ENCODE measurements around the gene CEP44. TPM values are rescaled to one million over a fixed set of nuclear protein-coding genes. Genes with fewer than 3 reads are reported as not detected.

Gene CEP44
- total RNA-seq, 1 experiment from 2014 or later = 11.5 TPM

- no TSS peak for BruUV-seq (replicated peaks)
- H3K4me1 ChIP-seq (ENCODE audit: control insufficient read depth in 1 of 2, insufficient read depth in 2 of 2, low read length in 2 of 2) = no peaks in the 10 kb centered on the region
- H3K9ac ChIP-seq (ENCODE audit: low read length) = no peak overlapping the region
- H3K9me2 ChIP-seq (ENCODE audit: insufficient read depth) = no peaks in the 10 kb centered on the region
- H3K27ac ChIP-seq (ENCODE audit: low read depth, low read length) = no peak overlapping the region
- POLR2A ChIA-PET = no interaction called here
- CTCF ChIA-PET = no interaction called here
- RAD21 ChIA-PET (ENCODE audit: low non-redundant PET in 1 of 2, low total read pairs in 2 of 2, uncharacterized antibody in 2 of 2, unreplicated experiment in 2 of 2) = no interaction called here
- H3K79me2 ChIP-seq (ENCODE audit: insufficient read depth, low read length) = no peaks in the 10 kb centered on the region
- no peaks in the 10 kb centered on the region for H3K36me3 ChIP-seq (ENCODE audit: control insufficient read depth in 1 of 2, insufficient read depth in 2 of 2, low read length in 2 of 2)
- TF ChIP-seq SP1 (IDR thresholded peaks at IDR 0.05; ENCODE audit: low read depth) (no peak), ZFX (IDR thresholded peaks at IDR 0.05) (no peak), POLR2AphosphoS5 (IDR thresholded peaks at IDR 0.05; ENCODE audit: low read depth, low read length) (no peak), ATF3 (IDR thresholded peaks at IDR 0.05) (no peak), CEBPB (IDR thresholded peaks at IDR 0.05; ENCODE audit: low read depth) (no peak), EGR1 (IDR thresholded peaks at IDR 0.05; ENCODE audit: low read depth) (no peak), CBX3 (IDR thresholded peaks at IDR 0.05; ENCODE audit: low read depth) (no peak), EZH2 (IDR thresholded peaks at IDR 0.05) (no peak), JUND (IDR thresholded peaks at IDR 0.05) (no peak), MAX (IDR thresholded peaks at IDR 0.05) (no peak), ZNF274 (IDR thresholded peaks at IDR 0.05; ENCODE audit: low read depth, low read length) (no peak), TCF7L2 (IDR thresholded peaks at IDR 0.05; ENCODE audit: borderline replicate concordance, extremely low read depth, insufficient read depth, insufficient read length) (no peak), RAD21 (IDR thresholded peaks at IDR 0.05; ENCODE audit: low read depth) (no peak), YY1 (IDR thresholded peaks at IDR 0.05; ENCODE audit: extremely low read depth, insufficient replicate concordance, low read depth, low read length) (no peak), ELF1 (IDR thresholded peaks at IDR 0.05; ENCODE audit: borderline replicate concordance, low read depth) (no peak), EZH2phosphoT487 (IDR thresholded peaks at IDR 0.05; ENCODE audit: borderline replicate concordance) (no peak)
- TF ChIP-seq, protein P1, sequence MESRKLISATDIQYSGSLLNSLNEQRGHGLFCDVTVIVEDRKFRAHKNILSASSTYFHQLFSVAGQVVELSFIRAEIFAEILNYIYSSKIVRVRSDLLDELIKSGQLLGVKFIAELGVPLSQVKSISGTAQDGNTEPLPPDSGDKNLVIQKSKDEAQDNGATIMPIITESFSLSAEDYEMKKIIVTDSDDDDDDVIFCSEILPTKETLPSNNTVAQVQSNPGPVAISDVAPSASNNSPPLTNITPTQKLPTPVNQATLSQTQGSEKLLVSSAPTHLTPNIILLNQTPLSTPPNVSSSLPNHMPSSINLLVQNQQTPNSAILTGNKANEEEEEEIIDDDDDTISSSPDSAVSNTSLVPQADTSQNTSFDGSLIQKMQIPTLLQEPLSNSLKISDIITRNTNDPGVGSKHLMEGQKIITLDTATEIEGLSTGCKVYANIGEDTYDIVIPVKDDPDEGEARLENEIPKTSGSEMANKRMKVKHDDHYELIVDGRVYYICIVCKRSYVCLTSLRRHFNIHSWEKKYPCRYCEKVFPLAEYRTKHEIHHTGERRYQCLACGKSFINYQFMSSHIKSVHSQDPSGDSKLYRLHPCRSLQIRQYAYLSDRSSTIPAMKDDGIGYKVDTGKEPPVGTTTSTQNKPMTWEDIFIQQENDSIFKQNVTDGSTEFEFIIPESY (IDR thresholded peaks at IDR 0.05; ENCODE audit: extremely low read depth, insufficient replicate concordance, low read length) = no peak
- TF ChIP-seq, protein P2, sequence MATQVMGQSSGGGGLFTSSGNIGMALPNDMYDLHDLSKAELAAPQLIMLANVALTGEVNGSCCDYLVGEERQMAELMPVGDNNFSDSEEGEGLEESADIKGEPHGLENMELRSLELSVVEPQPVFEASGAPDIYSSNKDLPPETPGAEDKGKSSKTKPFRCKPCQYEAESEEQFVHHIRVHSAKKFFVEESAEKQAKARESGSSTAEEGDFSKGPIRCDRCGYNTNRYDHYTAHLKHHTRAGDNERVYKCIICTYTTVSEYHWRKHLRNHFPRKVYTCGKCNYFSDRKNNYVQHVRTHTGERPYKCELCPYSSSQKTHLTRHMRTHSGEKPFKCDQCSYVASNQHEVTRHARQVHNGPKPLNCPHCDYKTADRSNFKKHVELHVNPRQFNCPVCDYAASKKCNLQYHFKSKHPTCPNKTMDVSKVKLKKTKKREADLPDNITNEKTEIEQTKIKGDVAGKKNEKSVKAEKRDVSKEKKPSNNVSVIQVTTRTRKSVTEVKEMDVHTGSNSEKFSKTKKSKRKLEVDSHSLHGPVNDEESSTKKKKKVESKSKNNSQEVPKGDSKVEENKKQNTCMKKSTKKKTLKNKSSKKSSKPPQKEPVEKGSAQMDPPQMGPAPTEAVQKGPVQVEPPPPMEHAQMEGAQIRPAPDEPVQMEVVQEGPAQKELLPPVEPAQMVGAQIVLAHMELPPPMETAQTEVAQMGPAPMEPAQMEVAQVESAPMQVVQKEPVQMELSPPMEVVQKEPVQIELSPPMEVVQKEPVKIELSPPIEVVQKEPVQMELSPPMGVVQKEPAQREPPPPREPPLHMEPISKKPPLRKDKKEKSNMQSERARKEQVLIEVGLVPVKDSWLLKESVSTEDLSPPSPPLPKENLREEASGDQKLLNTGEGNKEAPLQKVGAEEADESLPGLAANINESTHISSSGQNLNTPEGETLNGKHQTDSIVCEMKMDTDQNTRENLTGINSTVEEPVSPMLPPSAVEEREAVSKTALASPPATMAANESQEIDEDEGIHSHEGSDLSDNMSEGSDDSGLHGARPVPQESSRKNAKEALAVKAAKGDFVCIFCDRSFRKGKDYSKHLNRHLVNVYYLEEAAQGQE (IDR thresholded peaks at IDR 0.05; ENCODE audit: low read depth) = no peak
- DNase-seq (ENCODE audit: low read depth, low spot score) (no peak), ATAC-seq (no peak)
- no peaks in the 10 kb centered on the region for H3K27me3 ChIP-seq (ENCODE audit: insufficient read depth, low read length)
- H2AFZ ChIP-seq (ENCODE audit: low read depth, low read length, poor library complexity, severe bottlenecking) = no peak overlapping the region
- no peaks in the 10 kb centered on the region for H4K20me1 ChIP-seq (ENCODE audit: insufficient read depth)
- H3K4me2 ChIP-seq (ENCODE audit: low read length) = no peak overlapping the region
- H3K9me3 ChIP-seq (ENCODE audit: control insufficient read depth in 1 of 2, insufficient read depth in 1 of 2, low read depth in 1 of 2, low read length in 2 of 2) = no peaks in the 10 kb centered on the region
- intact Hi-C loops (cut with micrococcal nuclease) = no loop called here
- H3K4me3 ChIP-seq (replicated peaks in 1 of 2; ENCODE audit: low read depth in 1 of 2, low read length in 2 of 2) = no peak overlapping the region
Measured at GRCh38 chr4:174256277-174256713, 27.4 kb upstream of the CEP44 start.
